Liver (tissue), 9 donors: ENCODE measurements around the gene DDX31. TPM values are rescaled to one million over a fixed set of nuclear protein-coding genes. Genes with fewer than 3 reads are reported as not detected.

ENCODE experiments used
- DNase-seq: peaks from one replicate; pipeline ENCODE4 v3.0.0-alpha.2; 2017; ENCODE audit warnings: low spot score
- H3K27ac ChIP-seq, 2 donors: one replicate each; pipeline ENCODE4 v1.7.0; 2013; ENCODE audit warnings: inconsistent platforms in 2 of 2, low read length in 2 of 2, control low read depth in 1 of 2, low read depth in 1 of 2, mild to moderate bottlenecking in 1 of 2
- H3K27me3 ChIP-seq, 4 donors: one replicate each; pipeline versions ENCODE4 v1.6.1 to v1.7.0; 2013; ENCODE audit warnings: low read length in 3 of 4, inconsistent platforms in 1 of 4, mild to moderate bottlenecking in 1 of 4, moderate library complexity in 1 of 4; ENCODE audit not compliant: control insufficient read depth in 4 of 4, insufficient read depth in 4 of 4
- H3K36me3 ChIP-seq, 4 donors: one replicate each; pipeline versions ENCODE4 v1.6.1 to v1.7.0; 2013; ENCODE audit warnings: low read length in 3 of 4, mild to moderate bottlenecking in 3 of 4, low read depth in 1 of 4, moderate library complexity in 1 of 4; ENCODE audit not compliant: control insufficient read depth in 4 of 4, insufficient read depth in 3 of 4
- H3K4me1 ChIP-seq, 4 donors: one replicate each; pipeline versions ENCODE4 v1.6.1 to v1.7.0; 2013; ENCODE audit warnings: low read length in 3 of 4, mild to moderate bottlenecking in 3 of 4, moderate library complexity in 1 of 4; ENCODE audit not compliant: control insufficient read depth in 4 of 4, insufficient read depth in 4 of 4
- H3K4me3 ChIP-seq, 3 donors: one replicate each; pipeline versions ENCODE4 v1.6.1 to v1.7.0; 2013; ENCODE audit warnings: low read length in 3 of 3, control low read depth in 1 of 3, low read depth in 1 of 3, mild to moderate bottlenecking in 1 of 3
- H3K9ac ChIP-seq, 2 donors: one replicate each; pipeline ENCODE4 v1.7.0; 2013; ENCODE audit warnings: low read length in 2 of 2, mild to moderate bottlenecking in 2 of 2, moderate library complexity in 2 of 2, control low read depth in 1 of 2, low read depth in 1 of 2
- H3K9me3 ChIP-seq, 4 donors: one replicate each; pipeline versions ENCODE4 v1.6.1 to v1.7.0; 2013; ENCODE audit warnings: low read length in 3 of 4; ENCODE audit not compliant: control insufficient read depth in 4 of 4
- EGR1 ChIP-seq, 2 donors: IDR thresholded peaks; 2 replicates each; pipeline ENCODE4 v1.6.1; 2016 to 2018; ENCODE audit warnings: antibody characterized with exemption in 2 of 2, low read depth in 2 of 2
- FOXA1 ChIP-seq: IDR thresholded peaks from 2 replicates; pipeline ENCODE4 v1.6.1; 2016; ENCODE audit warnings: antibody characterized with exemption
- FOXA2 ChIP-seq: IDR thresholded peaks from 2 replicates; pipeline ENCODE4 v1.6.1; 2016; ENCODE audit warnings: antibody characterized with exemption
- GABPA ChIP-seq, 2 donors: IDR thresholded peaks in 1 of 2; conservative IDR thresholded peaks in 1 of 2; 2 replicates each; pipeline ENCODE4 v1.6.1; 2016; ENCODE audit warnings: antibody characterized with exemption in 2 of 2, mild to moderate bottlenecking in 1 of 2, moderate library complexity in 1 of 2
- HNF4A ChIP-seq, 2 donors: conservative IDR thresholded peaks; 2 replicates each; pipeline ENCODE4 v1.6.1; 2016; ENCODE audit warnings: antibody characterized with exemption in 2 of 2, mild to moderate bottlenecking in 2 of 2
- HNF4G ChIP-seq: IDR thresholded peaks from 2 replicates; pipeline ENCODE4 v1.6.1; 2016; ENCODE audit warnings: antibody characterized with exemption
- JUND ChIP-seq, 2 donors: IDR thresholded peaks; 2 replicates each; pipeline ENCODE4 v1.6.1; 2016; ENCODE audit warnings: antibody characterized with exemption in 2 of 2
- MAX ChIP-seq: IDR thresholded peaks from 2 replicates; pipeline ENCODE4 v1.6.1; 2016; ENCODE audit warnings: antibody characterized with exemption
- NR2F2 ChIP-seq: IDR thresholded peaks from 2 replicates; pipeline ENCODE4 v1.6.1; 2016; ENCODE audit warnings: antibody characterized with exemption
- RAD21 ChIP-seq, 2 donors: IDR thresholded peaks; 2 replicates each; pipeline ENCODE4 v1.6.1; 2016; ENCODE audit warnings: antibody characterized with exemption in 2 of 2, mild to moderate bottlenecking in 2 of 2
- REST ChIP-seq: IDR thresholded peaks from 2 replicates; pipeline ENCODE4 v1.6.1; 2016; ENCODE audit warnings: antibody characterized with exemption, mild to moderate bottlenecking
- RXRA ChIP-seq, 2 donors: IDR thresholded peaks; 2 replicates each; pipeline ENCODE4 v1.6.1; 2017 to 2018; ENCODE audit warnings: antibody characterized with exemption in 2 of 2, mild to moderate bottlenecking in 1 of 2
- SP1 ChIP-seq: IDR thresholded peaks from 2 replicates; pipeline ENCODE4 v1.6.1; 2018; ENCODE audit warnings: antibody characterized with exemption, mild to moderate bottlenecking
- YY1 ChIP-seq: IDR thresholded peaks from 2 replicates; pipeline ENCODE4 v1.6.1; 2016; ENCODE audit warnings: antibody characterized with exemption, mild to moderate bottlenecking
- ZBTB33 ChIP-seq: IDR thresholded peaks from 2 replicates; pipeline ENCODE4 v1.6.1; 2016; ENCODE audit warnings: antibody characterized with exemption
- WGBS: extraction: QIAGEN DNeasy Blood & Tissue Kit; methylation state at CpG from one replicate; pipeline ENCODE4 v1.1.7; 2013; 5-methylcytosine and 5-hydroxymethylcytosine counted together
- polyA plus RNA-seq, 2 donors: library from polyadenylated mRNA; stranded (reverse) in 1 of 2; unstranded in 1 of 2; fragments of 200-250 nt in 1 of 2; fragments of >200 nt in 1 of 2; fragmentation: Nextera tagmentation in 1 of 2; extraction: Ambion mirVana in 1 of 2; gene quantifications; one replicate each; pipeline versions ENCODE4 v1.2.1 to v1.2.3, GENCODE V29; 2013 to 2015
- total RNA-seq, 2 donors: library from RNA; depleted of rRNA; stranded (reverse); fragments of >200 nt; gene quantifications; one replicate each; pipeline ENCODE4 v1.2.3, GENCODE V29; 2014
- TF ChIP-seq, protein P1 (sequence below): fragments of 150-350 bp; IDR thresholded peaks from 2 replicates; pipeline ENCODE4 v1.5.1; 2017; ENCODE audit warnings: improper control_type of control experiment, low read depth, low read length; ENCODE audit not compliant: missing input control
- donor health status: healthy.
- donor health status: healthy.
- donor health status: healthy.
- donor health status: healthy.
- donor health status: healthy.

The DDX31 gene
- total and polyA plus RNA-seq, 4 donors: 2.5 to 9.6 (median 4.5) TPM

GRCh38 chr9:132564526-132564925 lies 105.3 kb downstream of the DDX31 start:
- Histone ChIP-seq H3K4me3 (no peak overlapping the region), H3K27ac (no peak overlapping the region), H3K9me3 (no peaks in the 10 kb centered on the region), H3K36me3 (no peaks in the 10 kb centered on the region), H3K27me3 (no peaks in the 10 kb centered on the region), H3K4me1 (no peaks in the 10 kb centered on the region), H3K9ac (no peak overlapping the region)
- no peak for DNase-seq
- WGBS: 84% methylated on average over 6 of the region's 6 CpGs
- TF ChIP-seq FOXA2 (no peak), MAX (no peak)

GRCh38 chr9:132562306-132562573 lies 107.5 kb downstream of the DDX31 start:
- no peak overlapping the region for H3K27ac ChIP-seq
- WGBS: 56% methylated on average over 4 of the region's 4 CpGs
- no peak overlapping the region for H3K4me3 ChIP-seq
- H3K9me3 ChIP-seq: no peaks in the 10 kb centered on the region
- H3K4me1 ChIP-seq: no peaks in the 10 kb centered on the region
- TF ChIP-seq, protein P1, sequence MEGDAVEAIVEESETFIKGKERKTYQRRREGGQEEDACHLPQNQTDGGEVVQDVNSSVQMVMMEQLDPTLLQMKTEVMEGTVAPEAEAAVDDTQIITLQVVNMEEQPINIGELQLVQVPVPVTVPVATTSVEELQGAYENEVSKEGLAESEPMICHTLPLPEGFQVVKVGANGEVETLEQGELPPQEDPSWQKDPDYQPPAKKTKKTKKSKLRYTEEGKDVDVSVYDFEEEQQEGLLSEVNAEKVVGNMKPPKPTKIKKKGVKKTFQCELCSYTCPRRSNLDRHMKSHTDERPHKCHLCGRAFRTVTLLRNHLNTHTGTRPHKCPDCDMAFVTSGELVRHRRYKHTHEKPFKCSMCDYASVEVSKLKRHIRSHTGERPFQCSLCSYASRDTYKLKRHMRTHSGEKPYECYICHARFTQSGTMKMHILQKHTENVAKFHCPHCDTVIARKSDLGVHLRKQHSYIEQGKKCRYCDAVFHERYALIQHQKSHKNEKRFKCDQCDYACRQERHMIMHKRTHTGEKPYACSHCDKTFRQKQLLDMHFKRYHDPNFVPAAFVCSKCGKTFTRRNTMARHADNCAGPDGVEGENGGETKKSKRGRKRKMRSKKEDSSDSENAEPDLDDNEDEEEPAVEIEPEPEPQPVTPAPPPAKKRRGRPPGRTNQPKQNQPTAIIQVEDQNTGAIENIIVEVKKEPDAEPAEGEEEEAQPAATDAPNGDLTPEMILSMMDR: no peak
- TF ChIP-seq EGR1 (IDR thresholded peaks at IDR 0.05; ENCODE audit: low read depth in 2 of 2): no peak
- no peak for TF ChIP-seq RXRA (IDR thresholded peaks at IDR 0.05)
- TF ChIP-seq JUND (IDR thresholded peaks at IDR 0.05): no peak
- TF ChIP-seq RAD21 (IDR thresholded peaks at IDR 0.05): no peak
- no peak overlapping the region for H3K9ac ChIP-seq
- no peak for DNase-seq
- H3K36me3 ChIP-seq: no peaks in the 10 kb centered on the region
- peaks cover 0 to 4% (median 0%) of the 10 kb centered on the region in 4 donors for H3K27me3 ChIP-seq

DNA sequence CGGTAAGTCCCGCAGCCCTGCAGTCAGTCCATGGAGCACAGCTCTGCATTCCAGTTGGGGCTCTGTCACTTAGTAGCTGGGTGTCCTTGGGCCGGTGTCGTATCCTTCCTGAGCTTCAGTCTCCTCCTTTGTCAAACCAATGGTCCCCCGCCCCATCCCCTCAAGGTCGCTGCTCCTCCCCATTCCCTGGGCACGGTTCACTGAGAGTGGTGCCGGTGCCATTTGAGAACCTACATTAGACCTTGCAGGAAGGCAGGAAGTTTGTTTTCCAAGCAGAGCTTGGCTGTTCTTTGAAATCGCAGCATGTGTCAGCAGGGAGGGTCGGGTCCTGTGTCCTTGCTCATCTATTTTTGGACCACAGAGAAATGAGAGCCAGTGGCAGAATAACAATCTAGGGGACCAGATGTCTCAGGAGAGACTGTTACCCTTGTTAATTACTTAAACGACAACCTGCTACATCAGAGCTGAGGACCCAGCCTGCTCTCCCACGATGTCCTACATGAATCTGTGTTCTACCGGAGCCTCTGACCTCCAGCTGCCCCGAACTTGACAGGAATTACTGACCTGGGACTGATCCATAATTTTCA lies 109.1 kb downstream of the DDX31 start:
- H3K27me3 ChIP-seq: peaks cover 0 to 4% (median 0%) of the 10 kb centered on the region in 4 donors
- H3K9me3 ChIP-seq: no peaks in the 10 kb centered on the region
- H3K27ac ChIP-seq: no peak overlapping the region
- TF ChIP-seq RXRA (IDR thresholded peaks at IDR 0.05): no peak
- TF ChIP-seq FOXA2: no peak
- no peak for TF ChIP-seq ZBTB33
- no peak for TF ChIP-seq EGR1 (IDR thresholded peaks at IDR 0.05; ENCODE audit: low read depth in 2 of 2)
- TF ChIP-seq SP1: no peak
- no peak for TF ChIP-seq RAD21 (IDR thresholded peaks at IDR 0.05)
- TF ChIP-seq, protein P1: no peak
- TF ChIP-seq HNF4A (conservative IDR thresholded peaks at IDR 0.05): no peak
- TF ChIP-seq YY1: no peak
- TF ChIP-seq HNF4G: no peak
- no peak for TF ChIP-seq MAX
- TF ChIP-seq NR2F2: no peak
- no peak for TF ChIP-seq GABPA (IDR thresholded peaks at IDR 0.05 in 1 of 2, conservative IDR thresholded peaks at IDR 0.05 in 1 of 2)
- TF ChIP-seq REST: no peak
- no peak for TF ChIP-seq FOXA1
- no peak for DNase-seq
- no peaks in the 10 kb centered on the region for H3K36me3 ChIP-seq
- 45% methylated on average over 14 of the region's 14 CpGs for WGBS
- no peaks in the 10 kb centered on the region for H3K4me1 ChIP-seq
- no peak overlapping the region for H3K4me3 ChIP-seq
- H3K9ac ChIP-seq: no peak overlapping the region
